Motor neuron (in vitro differentiated cells): ENCODE measurements around the gene KEL. TPM values are rescaled to one million over a fixed set of nuclear protein-coding genes. Genes with fewer than 3 reads are reported as not detected.

Experiments used
- ATAC-seq, 8 experiments: fragments of 200-7000 bp; cut with Tn5 transposase; replicated peaks in 6 of 8; 2 replicates each; pipeline ENCODE4 v1.8.0; 2021; ENCODE audit warnings: mild to moderate bottlenecking in 8 of 8, moderate library complexity in 8 of 8
- H3K27ac ChIP-seq, 2 donors: fragments of 250-450 bp; sonication (Bioruptor Pico); 2 replicates each; pipeline ENCODE4 v1.9.0; 2021; ENCODE audit warnings: antibody characterized with exemption in 2 of 2, mild to moderate bottlenecking in 2 of 2, moderate library complexity in 1 of 2
- H3K4me1 ChIP-seq, 2 donors: fragments of 250-450 bp; sonication (Bioruptor Pico); replicated peaks in 1 of 2; 2 replicates each; pipeline ENCODE4 v1.6.1; 2021; ENCODE audit warnings: antibody characterized with exemption in 2 of 2, mild to moderate bottlenecking in 2 of 2, moderate library complexity in 1 of 2
- H3K4me3 ChIP-seq, 5 donors: fragments of 250-450 bp; sonication (Bioruptor Pico); 2 replicates each; pipeline ENCODE4 v1.9.0; 2021; ENCODE audit warnings: antibody characterized with exemption in 5 of 5, mild to moderate bottlenecking in 5 of 5, moderate library complexity in 4 of 5
- WGBS, 10 experiments: fragments of 450-650 bp; shearing (Covaris generic); methylation state at CpG; one replicate each; pipeline ENCODE4 v1.0.0; 2022; 5-methylcytosine and 5-hydroxymethylcytosine counted together
- in situ Hi-C, 9 experiments: fragments of 400-800 bp; cut with MboI; loops; one replicate each; pipeline ENCODE4 v1.15.0; 2021; ENCODE audit warnings: low sequenced_read_pairs in 9 of 9, low pct_unique_long_range_greater_than_20kb in 2 of 9; ENCODE audit not compliant: unreplicated experiment in 9 of 9
- total RNA-seq, 8 experiments: library from RNA; unstranded; fragments of 300-600 nt; gene quantifications; 2 replicates each; pipeline versions ENCODE4 v1.2.3 to v1.2.4, GENCODE V29; 2022

The KEL gene
- total RNA-seq, 8 experiments from 2014 or later: 0.21 to 2.1 (median 0.54) TPM; not detected in 1

- in situ Hi-C loops: no loop called here
- Histone ChIP-seq H3K27ac (no peak overlapping the region), H3K4me1 (no peaks in the 10 kb centered on the region), H3K4me3 (no peak overlapping the region)
- ATAC-seq: no peak
- WGBS, 10 experiments: 9 to 93% (median 82%) methylated on average over 2 to 5 of the region's 12 CpGs; no CpG with 5 or more reads in 4 of the 10 experiments
Measured at GRCh38 chr7:142934056-142934455, 28.1 kb downstream of the KEL start.

- in situ Hi-C loops: no loop called here
- ATAC-seq: no peak
- no peaks in the 10 kb centered on the region for H3K4me1 ChIP-seq
- H3K27ac ChIP-seq: no peak within 1 kb of the TSS
- 58 to 88% (median 67%) methylated on average over 1 to 3 of the region's 4 CpGs; no CpG with 5 or more reads in 5 of the 10 experiments for WGBS, 10 experiments
- H3K4me3 ChIP-seq: no peak within 1 kb of the TSS
Measured at GRCh38 chr7:142933624-142934023, 28.5 kb downstream of the KEL start, which contains the start of gene TRPV5. Gene TRPV5, minus strand, starts transcription at chr7:142933746. Its CDS starts 287 bp downstream, at chr7:142933459.

DNA sequence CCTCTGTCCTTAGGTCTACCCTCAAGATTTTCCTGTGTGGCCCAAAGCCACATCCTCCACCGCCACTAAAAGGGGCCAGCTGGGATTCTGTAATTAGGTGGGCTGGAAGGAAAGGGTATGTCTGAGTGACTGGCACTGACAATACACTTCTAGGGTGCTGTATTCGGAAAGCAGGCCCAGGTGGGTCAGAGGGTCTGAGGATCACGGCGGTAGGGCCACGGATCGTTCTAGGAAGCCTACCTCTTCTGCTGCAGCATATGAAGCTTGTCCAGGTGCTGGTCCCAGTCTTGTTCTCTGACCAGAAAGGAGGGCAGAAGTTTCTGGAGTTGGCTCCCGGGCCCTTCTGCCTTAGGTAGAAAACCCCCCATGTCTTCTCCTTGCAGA is 29.1 kb downstream of the KEL start:
- no peak overlapping the region for H3K4me3 ChIP-seq
- no peaks in the 10 kb centered on the region for H3K4me1 ChIP-seq
- no peak for ATAC-seq
- H3K27ac ChIP-seq: no peak overlapping the region
- WGBS, 10 experiments: 20 to 93% (median 67%) methylated on average over 1 to 6 of the region's 7 CpGs; no CpG with 5 or more reads in 5 of the 10 experiments
- in situ Hi-C loops: no loop called here

DNA sequence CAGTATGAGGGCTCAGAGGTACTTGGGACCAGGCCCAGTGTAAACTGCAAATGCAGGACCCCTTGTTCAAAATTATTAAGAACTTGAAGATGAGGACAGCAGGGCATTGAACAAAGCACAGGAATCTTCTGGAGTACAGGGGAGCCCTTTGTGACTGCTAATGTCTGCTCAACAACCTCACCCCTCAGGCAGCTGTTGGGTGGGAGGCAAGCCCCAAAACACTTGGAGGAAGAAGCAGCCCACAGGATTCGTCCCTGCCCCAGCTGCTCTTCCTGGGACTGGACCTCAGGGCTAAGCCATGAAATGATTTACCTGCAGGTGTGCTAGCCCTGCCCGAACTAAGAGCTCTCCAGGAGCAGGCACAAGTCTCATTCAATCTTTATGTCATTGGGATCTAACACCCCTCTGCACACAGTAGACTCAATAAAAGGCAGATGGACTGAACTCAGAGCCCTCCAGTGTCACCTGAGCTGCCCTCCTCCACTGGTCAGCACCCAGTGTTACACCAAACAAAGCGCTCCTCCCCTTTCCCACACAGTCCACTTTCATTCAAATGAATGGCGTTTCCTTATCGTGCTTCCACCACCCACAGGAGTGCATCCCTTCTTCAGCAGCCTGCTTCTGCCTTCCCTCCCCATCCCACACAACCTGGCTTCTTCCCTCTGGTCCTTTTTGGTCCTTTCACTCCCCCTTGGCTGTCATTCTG is 29.6 kb downstream of the KEL start:
- Histone ChIP-seq H3K4me3 (no peak overlapping the region), H3K4me1 (no peaks in the 10 kb centered on the region), H3K27ac (no peak overlapping the region)
- in situ Hi-C loops: no loop called here
- ATAC-seq: no peak
- 24 to 57% (median 45%) methylated on average over 2 to 5 of the region's 5 CpGs; no CpG with 5 or more reads in 7 of the 10 experiments for WGBS, 10 experiments

DNA sequence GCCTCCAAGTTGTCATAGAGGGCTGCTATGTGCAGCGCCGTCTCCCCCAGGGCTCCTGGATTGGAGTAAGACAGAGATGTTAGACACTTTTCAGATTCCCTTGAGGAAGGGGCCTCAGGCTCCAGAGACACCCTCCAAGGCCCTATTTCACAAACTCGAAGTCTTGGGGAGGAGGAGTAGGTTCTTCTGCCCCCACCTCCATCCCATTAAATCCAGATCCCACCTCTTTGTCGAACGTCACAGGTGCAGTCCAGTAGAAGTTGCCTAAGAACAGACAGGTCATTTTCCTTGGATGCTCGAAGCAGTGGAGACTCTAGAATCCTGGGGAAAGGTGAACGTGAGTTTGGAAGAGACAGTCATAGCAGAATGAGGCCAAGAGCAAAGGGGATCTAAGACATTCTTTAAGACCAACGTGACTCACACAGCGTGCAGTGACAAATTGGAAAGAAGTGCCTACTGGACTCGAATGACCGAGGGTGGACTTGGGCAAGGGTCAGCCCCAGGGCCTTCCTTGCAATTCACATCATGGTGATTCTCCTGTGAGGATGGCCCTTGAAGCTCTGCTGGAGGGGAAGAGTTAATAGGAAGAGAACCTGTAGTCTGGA is 31.9 kb downstream of the KEL start:
- no peaks in the 10 kb centered on the region for H3K4me1 ChIP-seq
- no peak overlapping the region for H3K27ac ChIP-seq
- in situ Hi-C loops: no loop called here
- H3K4me3 ChIP-seq: no peak overlapping the region
- 0 to 92% (median 64%) methylated on average over 2 to 10 of the region's 11 CpGs; no CpG with 5 or more reads in 1 of the 10 experiments for WGBS, 10 experiments
- ATAC-seq: no peak

GRCh38 chr7:142927949-142928348 is 34.2 kb downstream of the KEL start:
- Histone ChIP-seq H3K27ac (no peak overlapping the region), H3K4me1 (no peaks in the 10 kb centered on the region), H3K4me3 (no peak overlapping the region)
- in situ Hi-C loops: no loop called here
- WGBS, 10 experiments: 54 to 73% (median 62%) methylated on average over 3 to 8 of the region's 8 CpGs; no CpG with 5 or more reads in 6 of the 10 experiments
- ATAC-seq: no peak

DNA sequence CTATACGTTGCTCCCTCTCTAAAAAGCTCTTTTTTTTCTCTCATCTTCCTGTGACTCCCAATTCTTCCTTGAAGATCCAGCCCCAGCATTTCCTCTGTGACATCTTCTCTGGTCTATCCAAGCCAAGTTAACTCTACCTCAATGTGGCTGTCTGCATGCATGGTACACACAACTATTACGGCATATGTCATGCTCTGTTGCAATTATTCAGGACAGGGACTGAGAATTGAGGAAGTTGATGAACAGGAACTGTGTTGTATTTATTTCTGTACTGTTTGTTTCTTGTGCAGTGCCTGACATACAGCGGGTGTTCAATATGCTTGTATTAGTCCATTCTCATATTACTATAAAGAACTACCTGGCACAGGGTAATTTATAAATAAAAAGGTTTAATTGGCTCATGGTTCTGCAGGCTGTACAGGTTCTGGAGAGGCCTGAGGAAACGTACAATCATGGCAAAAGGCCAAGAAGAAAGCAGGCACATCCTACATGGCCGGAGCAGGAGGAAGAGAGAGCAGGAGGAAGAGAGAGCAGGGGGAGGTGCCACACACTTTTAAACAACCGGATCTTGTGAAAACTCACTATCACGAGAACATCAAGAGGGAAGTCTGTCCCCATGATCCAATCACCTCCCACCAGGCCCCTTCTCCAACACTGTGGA is 34.9 kb downstream of the KEL start:
- no peaks in the 10 kb centered on the region for H3K4me1 ChIP-seq
- WGBS, 10 experiments: 0 to 93% (median 76%) methylated on average over 2 to 7 of the region's 7 CpGs; no CpG with 5 or more reads in 1 of the 10 experiments
- H3K4me3 ChIP-seq: no peak overlapping the region
- in situ Hi-C loops: no loop called here
- no peak for ATAC-seq
- H3K27ac ChIP-seq: no peak overlapping the region

GRCh38 chr7:142925413-142925812 is 36.8 kb downstream of the KEL start:
- in situ Hi-C loops: no loop called here
- H3K4me1 ChIP-seq: no peaks in the 10 kb centered on the region
- no peak for ATAC-seq
- 0 to 87% (median 70%) methylated on average over 1 to 8 of the region's 12 CpGs; no CpG with 5 or more reads in 2 of the 10 experiments for whole genome bisulfite sequencing, 10 experiments
- no peak overlapping the region for H3K27ac ChIP-seq
- H3K4me3 ChIP-seq: no peak overlapping the region

DNA sequence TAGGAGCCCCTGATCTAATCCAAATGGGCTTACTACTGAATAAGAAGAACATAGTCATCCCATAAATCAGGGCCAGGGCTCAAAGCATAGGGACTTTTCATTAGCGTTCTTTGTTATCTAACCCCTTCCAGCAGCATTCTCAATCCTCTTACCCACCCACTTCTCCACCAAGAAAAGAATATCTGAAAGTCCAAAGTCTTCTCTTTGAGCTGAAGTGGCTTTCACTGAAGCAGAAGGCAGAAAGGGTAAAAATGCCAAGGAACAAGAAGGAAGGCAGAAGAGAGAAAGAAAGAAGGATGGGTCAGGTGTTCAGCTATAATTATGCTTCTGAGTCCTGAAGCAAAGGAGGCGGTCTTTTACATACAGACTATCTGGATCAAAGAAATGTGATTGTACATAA is 38.8 kb downstream of the KEL start:
- Histone ChIP-seq H3K27ac (no peak overlapping the region), H3K4me3 (no peak overlapping the region), H3K4me1 (no peaks in the 10 kb centered on the region)
- WGBS, 10 experiments: 0 to 53% (median 0%) methylated on average over 1 to 2 of the region's 2 CpGs; no CpG with 5 or more reads in 3 of the 10 experiments
- ATAC-seq: no peak
- in situ Hi-C loops: no loop called here

DNA sequence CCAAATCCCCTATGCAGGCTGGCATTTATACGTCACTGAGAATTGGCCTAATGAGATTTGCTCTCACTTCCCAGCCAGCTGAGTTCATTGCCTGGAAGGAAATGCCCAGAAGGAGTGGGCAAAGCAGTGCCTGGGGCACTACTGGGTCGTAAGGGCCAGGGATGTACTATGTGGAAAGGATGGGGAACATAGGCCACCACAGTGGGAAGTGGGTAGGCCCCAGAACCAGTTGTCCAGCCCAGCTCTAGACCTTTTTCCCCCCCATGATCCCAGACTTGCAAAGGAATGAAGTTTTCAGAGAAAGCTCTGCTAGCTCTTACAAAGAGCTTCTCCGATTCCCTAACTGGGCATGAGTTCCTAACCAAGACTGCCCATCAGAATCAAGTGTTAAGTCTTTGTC is 42.5 kb downstream of the KEL start:
- no peak overlapping the region for H3K4me3 ChIP-seq
- 0 to 100% (median 75%) methylated on average over 1 to 2 of the region's 3 CpGs; no CpG with 5 or more reads in 5 of the 10 experiments for WGBS, 10 experiments
- in situ Hi-C loops: no loop called here
- no peak overlapping the region for H3K27ac ChIP-seq
- no peaks in the 10 kb centered on the region for H3K4me1 ChIP-seq
- ATAC-seq: no peak

DNA sequence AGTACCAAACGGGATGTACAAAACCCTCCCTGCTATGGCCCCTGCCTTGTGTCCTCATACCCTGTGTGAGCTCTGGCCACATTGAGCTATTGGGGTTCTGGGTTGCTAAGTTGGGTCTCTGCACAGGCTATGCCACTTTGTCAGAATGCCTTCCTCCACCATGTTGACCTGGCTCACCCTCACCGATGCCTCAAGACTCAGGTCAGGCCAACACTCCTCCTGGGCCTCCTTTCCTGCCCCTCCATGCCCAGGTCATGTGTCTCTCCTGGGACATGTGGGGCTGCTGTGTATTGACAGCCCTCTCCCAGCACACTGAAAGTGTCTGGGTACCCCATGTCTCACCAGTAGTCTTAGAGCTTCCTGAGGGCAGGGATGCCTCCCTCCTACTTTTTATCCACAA is 43.3 kb downstream of the KEL start:
- no peak overlapping the region for H3K4me3 ChIP-seq
- in situ Hi-C loops: no loop called here
- no peak overlapping the region for H3K27ac ChIP-seq
- ATAC-seq: no peak
- no peaks in the 10 kb centered on the region for H3K4me1 ChIP-seq
- WGBS, 10 experiments: 0 to 73% (median 50%) methylated on average over 1 to 2 of the region's 2 CpGs; no CpG with 5 or more reads in 3 of the 10 experiments

GRCh38 chr7:142917447-142917846 is 44.7 kb downstream of the KEL start:
- Histone ChIP-seq H3K4me3 (no peak overlapping the region), H3K27ac (no peak overlapping the region), H3K4me1 (no peaks in the 10 kb centered on the region)
- in situ Hi-C loops: no loop called here
- 0 to 83% (median 33%) methylated on average over 1 to 3 of the region's 3 CpGs; no CpG with 5 or more reads in 1 of the 10 experiments for WGBS, 10 experiments
- no peak for ATAC-seq

GRCh38 chr7:142916508-142916907 is 45.7 kb downstream of the KEL start:
- no peak for ATAC-seq
- 0 to 63% (median 25%) methylated on average over 1 to 2 of the region's 2 CpGs; no CpG with 5 or more reads in 3 of the 10 experiments for WGBS, 10 experiments
- in situ Hi-C loops: no loop called here
- H3K4me1 ChIP-seq: no peaks in the 10 kb centered on the region
- no peak overlapping the region for H3K27ac ChIP-seq
- H3K4me3 ChIP-seq: no peak overlapping the region
